Caco-2 (cell line): ENCODE results near the gene HSPA4L. TPM values are rescaled to one million over a fixed set of nuclear protein-coding genes. Genes with fewer than 3 reads are reported as not detected.

Source experiments
- BruUV-seq: library from RNA; stranded (reverse); fragments of 400-500 nt; replicated peaks from 2 replicates; lab custom pipeline; 2021; lab: Mats Ljungman, UMichigan
- CTCF ChIA-PET: fragments of 300-600 bp; sonication (Branson Sonifier 250); formaldehyde crosslinking; loops from one replicate; lab custom pipeline; 2022; ENCODE audit warnings: antibody characterized with exemption; lab: Charles Lee
- POLR2A ChIA-PET: fragments of 300-600 bp; sonication (Branson Sonifier 250); formaldehyde crosslinking; loops from one replicate; lab custom pipeline; 2022; ENCODE audit warnings: antibody characterized with exemption; lab: Charles Lee
- DNase-seq, 2 experiments: peaks; one replicate each; pipeline versions ENCODE4 v3.0.0 to v3.0.0-alpha.2; 2020 to 2022
- H3K27me3 ChIP-seq: replicated peaks from 2 replicates; pipeline ENCODE4 v1.6.0; 2011; ENCODE audit warnings: low read length; ENCODE audit not compliant: control insufficient read depth, insufficient read depth
- H3K36me3 ChIP-seq: 2 replicates; pipeline ENCODE4 v1.5.1; 2011; ENCODE audit warnings: low read length; ENCODE audit not compliant: control insufficient read depth, insufficient read depth
- H3K4me1 ChIP-seq: fragments of 250-450 bp; sonication (Bioruptor Pico); 2 replicates; pipeline ENCODE4 v1.5.1; 2020; ENCODE audit warnings: mild to moderate bottlenecking
- H3K4me3 ChIP-seq: 2 replicates; pipeline ENCODE4 v1.5.1; 2011; ENCODE audit warnings: low read depth, mild to moderate bottlenecking, control low read depth, low read length
- H3K9me3 ChIP-seq: fragments of 250-450 bp; sonication (Bioruptor Pico); 2 replicates; pipeline ENCODE4 v1.5.1; 2020; ENCODE audit warnings: mild to moderate bottlenecking, moderate library complexity
- H3K27ac Mint-ChIP-seq: one replicate; pipeline ENCODE4 v1.8.0; 2022; ENCODE audit warnings: mixed read lengths; ENCODE audit not compliant: unreplicated experiment
- H3K27me3 Mint-ChIP-seq: one replicate; pipeline ENCODE4 v1.8.0; 2022; ENCODE audit warnings: mixed read lengths; ENCODE audit not compliant: insufficient read depth, unreplicated experiment
- H3K36me3 Mint-ChIP-seq: one replicate; pipeline ENCODE4 v1.8.0; 2022; ENCODE audit warnings: mild to moderate bottlenecking, mixed read lengths; ENCODE audit not compliant: insufficient read depth, unreplicated experiment
- H3K4me1 Mint-ChIP-seq: one replicate; pipeline ENCODE4 v1.8.0; 2022; ENCODE audit warnings: low read depth, mixed read lengths; ENCODE audit not compliant: unreplicated experiment
- H3K4me3 Mint-ChIP-seq: one replicate; pipeline ENCODE4 v1.8.0; 2022; ENCODE audit warnings: mild to moderate bottlenecking, moderate library complexity, mixed read lengths; ENCODE audit not compliant: unreplicated experiment
- H3K9me3 Mint-ChIP-seq: one replicate; pipeline ENCODE4 v1.8.0; 2022; ENCODE audit warnings: mixed read lengths; ENCODE audit not compliant: unreplicated experiment
- intact Hi-C: fragments of 100-400 bp; cut with micrococcal nuclease; formaldehyde crosslinking; loops from one replicate; pipeline ENCODE4 v1.10.0; 2022; ENCODE audit not compliant: unreplicated experiment
- total RNA-seq: library from RNA; stranded (reverse); gene quantifications from 2 replicates; pipeline ENCODE4 v1.2.3, GENCODE V29; 2022
- TF ChIP-seq, protein P1 (sequence below), 2 experiments: fragments of 200-600 bp in 1 of 2; IDR thresholded peaks; 1 replicate in 1 of 2; 2 replicates in 1 of 2; pipeline versions ENCODE4 v1.5.1 to v1.8.0; 2011 to 2022; ENCODE audit warnings: antibody characterized with exemption in 1 of 2, control low read depth in 1 of 2, inconsistent platforms in 1 of 2, low read depth in 1 of 2, low read length in 1 of 2, mild to moderate bottlenecking in 1 of 2, moderate library complexity in 1 of 2; ENCODE audit not compliant: insufficient read depth in 1 of 2, severe bottlenecking in 1 of 2, unreplicated experiment in 1 of 2

HSPA4L gene
- total RNA-seq, 1 experiment from 2014 or later, result 3.6 TPM

DNA sequence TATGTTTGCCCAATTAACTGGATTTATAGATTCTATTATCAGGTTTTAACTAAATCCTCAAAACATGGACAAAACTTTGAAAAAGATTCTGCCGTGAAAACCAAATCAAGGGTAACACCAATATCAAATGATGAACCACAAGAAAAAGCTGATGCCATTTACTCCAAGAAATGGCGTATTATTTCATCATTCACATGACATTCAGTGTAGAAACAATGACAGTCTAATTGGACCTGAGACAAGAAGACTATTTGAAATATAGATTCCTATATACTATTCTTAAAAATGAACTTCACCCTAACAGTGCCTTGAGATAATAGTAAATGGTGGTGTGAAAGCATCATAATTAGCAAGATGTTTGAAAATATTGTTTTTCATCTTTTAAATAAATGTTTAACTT lies 47.1 kb upstream of the HSPA4L start:
- ChIA-PET POLR2A (no interaction called here), CTCF (no interaction called here)
- H3K4me1 Mint-ChIP-seq, result no peaks in the 10 kb centered on the region
- BruUV-seq, result no TSS peak
- no peak overlapping the region for H3K27ac Mint-ChIP-seq
- no peak for DNase-seq
- Histone ChIP-seq H3K27me3 (no peaks in the 10 kb centered on the region), H3K4me3 (no peak overlapping the region), H3K36me3 (no peaks in the 10 kb centered on the region), H3K4me1 (no peaks in the 10 kb centered on the region), H3K9me3 (no peaks in the 10 kb centered on the region)
- intact Hi-C loops, result loop anchor here (5.0 kb wide), 1 partner anchor 113 kb away; no protein-coding TSS in a partner anchor
- H3K9me3 Mint-ChIP-seq, result no peaks in the 10 kb centered on the region
- TF ChIP-seq, protein P1, sequence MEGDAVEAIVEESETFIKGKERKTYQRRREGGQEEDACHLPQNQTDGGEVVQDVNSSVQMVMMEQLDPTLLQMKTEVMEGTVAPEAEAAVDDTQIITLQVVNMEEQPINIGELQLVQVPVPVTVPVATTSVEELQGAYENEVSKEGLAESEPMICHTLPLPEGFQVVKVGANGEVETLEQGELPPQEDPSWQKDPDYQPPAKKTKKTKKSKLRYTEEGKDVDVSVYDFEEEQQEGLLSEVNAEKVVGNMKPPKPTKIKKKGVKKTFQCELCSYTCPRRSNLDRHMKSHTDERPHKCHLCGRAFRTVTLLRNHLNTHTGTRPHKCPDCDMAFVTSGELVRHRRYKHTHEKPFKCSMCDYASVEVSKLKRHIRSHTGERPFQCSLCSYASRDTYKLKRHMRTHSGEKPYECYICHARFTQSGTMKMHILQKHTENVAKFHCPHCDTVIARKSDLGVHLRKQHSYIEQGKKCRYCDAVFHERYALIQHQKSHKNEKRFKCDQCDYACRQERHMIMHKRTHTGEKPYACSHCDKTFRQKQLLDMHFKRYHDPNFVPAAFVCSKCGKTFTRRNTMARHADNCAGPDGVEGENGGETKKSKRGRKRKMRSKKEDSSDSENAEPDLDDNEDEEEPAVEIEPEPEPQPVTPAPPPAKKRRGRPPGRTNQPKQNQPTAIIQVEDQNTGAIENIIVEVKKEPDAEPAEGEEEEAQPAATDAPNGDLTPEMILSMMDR (IDR thresholded peaks at IDR 0.05; ENCODE audit: insufficient read depth in 1 of 2, low read depth in 1 of 2, low read length in 1 of 2, severe bottlenecking in 1 of 2, unreplicated experiment in 1 of 2), result no peak
- no peaks in the 10 kb centered on the region for H3K36me3 Mint-ChIP-seq
- H3K4me3 Mint-ChIP-seq, result no peak overlapping the region
- H3K27me3 Mint-ChIP-seq, result no peaks in the 10 kb centered on the region

DNA sequence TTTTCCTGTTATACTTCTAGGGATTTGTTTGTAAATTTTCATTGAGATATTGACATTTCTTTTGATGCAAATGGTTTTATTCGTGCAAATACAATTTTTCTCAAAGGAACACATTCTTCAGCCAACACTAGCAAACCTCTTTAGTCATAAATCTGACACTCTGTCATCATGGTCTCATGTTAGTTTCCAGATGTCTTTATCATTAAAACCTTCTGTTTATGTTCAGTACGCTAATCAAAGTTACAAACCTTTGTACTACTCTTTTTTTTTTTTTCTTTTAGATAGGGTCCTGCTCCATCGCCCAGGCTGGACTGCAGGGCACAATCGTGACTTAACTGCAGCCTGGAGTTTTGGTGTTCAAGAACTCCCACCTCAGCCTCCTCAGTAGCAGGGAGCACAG lies 44.8 kb upstream of the HSPA4L start:
- H3K4me1 Mint-ChIP-seq, result no peaks in the 10 kb centered on the region
- Histone ChIP-seq H3K4me3 (no peak overlapping the region), H3K36me3 (no peaks in the 10 kb centered on the region), H3K4me1 (no peaks in the 10 kb centered on the region), H3K9me3 (no peaks in the 10 kb centered on the region), H3K27me3 (no peaks in the 10 kb centered on the region)
- intact Hi-C loops, result no loop called here
- TF ChIP-seq, protein P1 (IDR thresholded peaks at IDR 0.05; ENCODE audit: insufficient read depth in 1 of 2, low read depth in 1 of 2, low read length in 1 of 2, severe bottlenecking in 1 of 2, unreplicated experiment in 1 of 2), result no peak
- CTCF ChIA-PET, result no interaction called here
- no TSS peak for BruUV-seq
- POLR2A ChIA-PET, result interaction anchor here (0.6 kb wide), 1 partner anchor 45 kb away, joined by 3 read pairs; the partner anchor contains the start of gene HSPA4L
- no peak overlapping the region for H3K4me3 Mint-ChIP-seq
- H3K36me3 Mint-ChIP-seq, result no peaks in the 10 kb centered on the region
- DNase-seq, result no peak
- H3K9me3 Mint-ChIP-seq, result peaks cover 5% of the 10 kb centered on the region
- no peak overlapping the region for H3K27ac Mint-ChIP-seq
- H3K27me3 Mint-ChIP-seq, result no peaks in the 10 kb centered on the region

DNA sequence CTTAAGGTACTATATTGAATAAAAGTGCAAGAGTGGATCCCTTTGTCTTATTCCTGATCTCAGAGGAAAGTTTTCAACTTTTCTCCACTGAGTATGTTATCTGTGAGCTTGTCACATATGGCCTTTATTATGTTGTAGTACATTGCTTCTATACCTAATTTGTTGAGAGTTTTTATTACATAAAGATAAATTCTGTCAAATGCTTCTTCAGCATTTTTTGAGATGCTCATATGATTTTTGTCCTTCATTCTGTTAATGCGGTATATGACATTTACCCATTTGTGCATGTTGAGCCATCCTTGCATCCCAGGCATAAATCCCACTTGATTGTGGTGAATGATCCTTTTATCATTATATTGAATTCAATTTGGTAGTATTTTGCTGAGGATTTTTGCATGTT lies 40.9 kb upstream of the HSPA4L start:
- no peak for DNase-seq
- BruUV-seq, result no TSS peak
- ChIA-PET CTCF (no interaction called here), POLR2A (no interaction called here)
- intact Hi-C loops, result no loop called here
- Mint-ChIP-seq H3K4me1 (no peaks in the 10 kb centered on the region), H3K9me3 (peaks cover 14% of the 10 kb centered on the region), H3K27me3 (peaks cover 5% of the 10 kb centered on the region), H3K27ac (no peak overlapping the region), H3K36me3 (no peaks in the 10 kb centered on the region), H3K4me3 (no peak overlapping the region)
- Histone ChIP-seq H3K36me3 (no peaks in the 10 kb centered on the region), H3K27me3 (no peaks in the 10 kb centered on the region), H3K9me3 (no peaks in the 10 kb centered on the region), H3K4me1 (no peaks in the 10 kb centered on the region), H3K4me3 (no peak overlapping the region)
- TF ChIP-seq, protein P1 (IDR thresholded peaks at IDR 0.05; ENCODE audit: insufficient read depth in 1 of 2, low read depth in 1 of 2, low read length in 1 of 2, severe bottlenecking in 1 of 2, unreplicated experiment in 1 of 2), result no peak
